ENCODE results near the gene SYT1. TPM values are rescaled to one million over a fixed set of nuclear protein-coding genes. Genes with fewer than 3 reads are reported as not detected.

The SYT1 gene
- total and polyA plus RNA-seq, 2 of the 8 experiments (the other 6 are each of a cell fraction or from before 2014, with no cell fraction given) = 11.0 to 34.6 TPM

DNA sequence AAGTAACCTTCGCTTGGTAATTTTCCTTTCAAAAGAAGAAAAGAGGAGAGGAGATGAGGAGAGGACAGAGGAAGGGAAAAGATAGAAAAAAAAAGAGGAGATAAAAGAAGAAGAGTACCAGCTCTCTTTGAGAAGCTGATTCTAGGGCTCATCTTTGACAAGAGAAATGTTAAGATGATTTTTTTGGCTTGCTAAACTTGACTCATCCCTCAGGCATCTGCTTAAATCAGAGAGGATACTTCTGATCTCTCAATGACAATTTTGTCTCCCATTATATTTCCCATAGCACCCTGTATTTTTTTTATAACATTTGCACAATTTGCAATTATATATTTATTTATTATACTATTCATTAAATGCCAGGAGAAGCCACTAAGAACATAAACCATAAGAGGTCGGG lies 17.1 kb downstream of the SYT1 start:
- Histone ChIP-seq H3K79me1 (ENCODE audit: low read depth, low read length) (no peaks in the 10 kb centered on the region; the same call in 1 of the 2 replicates), H2BK5ac (ENCODE audit: low read depth, low read length) (no peak overlapping the region), H2BK120ac (replicated peaks; ENCODE audit: low read depth, low read length) (no peak overlapping the region), H3K56ac (replicated peaks; ENCODE audit: insufficient read length, low read depth, low read length) (no peak overlapping the region), H3K27me3 (replicated peaks in 1 of 4; ENCODE audit: control insufficient read depth in 3 of 4, extremely low read depth in 1 of 4, insufficient read depth in 3 of 4, low read length in 3 of 4) (no peaks in the 10 kb centered on the region), H4K5ac (ENCODE audit: insufficient read length, low read depth, low read length) (no peak overlapping the region), H3K14ac (ENCODE audit: insufficient read length) (no peak overlapping the region), H2BK20ac (ENCODE audit: low read length) (no peak overlapping the region), H2BK12ac (ENCODE audit: low read depth, low read length) (no peak overlapping the region), H2AK5ac (ENCODE audit: low read depth, low read length) (no peak overlapping the region), H3K4me3 (ENCODE audit: extremely low read depth in 1 of 4, insufficient read depth in 2 of 4, low read depth in 3 of 4, low read length in 4 of 4) (no peak overlapping the region), H3K18ac (ENCODE audit: extremely low read depth, low read length) (no peak overlapping the region), H3K4me1 (replicated peaks in 1 of 4; ENCODE audit: control insufficient read depth in 3 of 4, insufficient read depth in 4 of 4, low read length in 3 of 4) (peaks cover 0 to 4% (median 3%) of the 10 kb centered on the region in 4 experiments; a peak in 3 of 7 replicates), H3K4ac (replicated peaks; ENCODE audit: insufficient read length, low read depth, low read length) (no peak overlapping the region), H4K91ac (replicated peaks; ENCODE audit: insufficient read length, low read length) (no peak overlapping the region), H3K4me2 (ENCODE audit: insufficient read depth in 1 of 2, low read depth in 2 of 2, low read length in 2 of 2) (no peak overlapping the region), H3K9ac (replicated peaks in 1 of 4; ENCODE audit: extremely low read depth in 1 of 4, low read depth in 3 of 4, low read length in 3 of 4) (no peak overlapping the region), H3K27ac (ENCODE audit: low read depth, low read length) (no peak overlapping the region), H4K8ac (ENCODE audit: extremely low read depth, insufficient read depth, low read length) (no peak overlapping the region), H3K36me3 (ENCODE audit: control insufficient read depth in 2 of 4, insufficient read depth in 4 of 4, low read length in 3 of 4) (no peaks in the 10 kb centered on the region), H3K23ac (ENCODE audit: insufficient read length) (no peak overlapping the region), H3K23me2 (ENCODE audit: low read depth, low read length) (no peaks in the 10 kb centered on the region), H4K20me1 (replicated peaks in 1 of 2; ENCODE audit: control insufficient read depth in 1 of 2, insufficient read depth in 2 of 2, low read length in 2 of 2) (peaks cover 0 to 2% of the 10 kb centered on the region in 2 experiments), H3K79me2 (ENCODE audit: control insufficient read depth in 1 of 2, insufficient read depth in 2 of 2, low read length in 2 of 2) (peaks cover 0 to 52% of the 10 kb centered on the region in 2 experiments; a peak in 2 of 4 replicates), H2AFZ (ENCODE audit: low read length) (no peak overlapping the region), H2BK15ac (ENCODE audit: low read length) (no peak overlapping the region), H3K9me3 (ENCODE audit: insufficient read depth in 2 of 2, low read depth in 1 of 2, low read length in 1 of 2) (no peaks in the 10 kb centered on the region)
- CTCF ChIA-PET (ENCODE audit: partially characterized antibody) = interaction anchor here (0.8 kb wide), 1 partner anchor 820 kb away, joined by 3 read pairs; no protein-coding TSS in a partner anchor
- DNase-seq (ENCODE audit: low read depth in 1 of 2, low spot score in 2 of 2) = no peak
- FAIRE-seq = no peak
- POLR2A ChIA-PET (ENCODE audit: partially characterized antibody) = interaction anchor here (1.3 kb wide), 1 partner anchor 17 kb away, joined by 5 read pairs; the partner anchor contains the start of gene SYT1
- 84% methylated on average over 2 of the region's 2 CpGs; no CpG with 5 or more reads in 1 of the 2 experiments for WGBS, 2 experiments (ENCODE audit: extremely low coverage in 1 of 2, insufficient coverage in 1 of 2, insufficient read length in 1 of 2, insufficient replicate concordance in 2 of 2, low coverage in 1 of 2, low lambda C conversion rate in 2 of 2, missing lambda C conversion rate in 1 of 2)
- TF ChIP-seq KDM4A (IDR thresholded peaks at IDR 0.05; ENCODE audit: low read depth, low read length, severe bottlenecking) = no peak
- TF ChIP-seq POLR2AphosphoS5 (IDR thresholded peaks at IDR 0.05; ENCODE audit: low read depth, low read length) = no peak
- no peak for TF ChIP-seq SAP30 (IDR thresholded peaks at IDR 0.05; ENCODE audit: insufficient read depth, insufficient replicate concordance, low read length)
- no peak for TF ChIP-seq HDAC6 (IDR thresholded peaks at IDR 0.05; ENCODE audit: low read depth, low read length)
- TF ChIP-seq PHF8 (conservative IDR thresholded peaks at IDR 0.05; ENCODE audit: low read depth, low read length) = no peak
- no peak for TF ChIP-seq MAFK (IDR thresholded peaks at IDR 0.05; ENCODE audit: low read depth, low read length)
- TF ChIP-seq RXRA (IDR thresholded peaks at IDR 0.05; ENCODE audit: insufficient read depth, low read depth, low read length) = no peak
- TF ChIP-seq NANOG (IDR thresholded peaks at IDR 0.05; ENCODE audit: insufficient read depth, low read depth, low read length, poor library complexity, severe bottlenecking) = no peak
- no peak for TF ChIP-seq CBX5 (IDR thresholded peaks at IDR 0.05; ENCODE audit: low read depth, low read length)

Measured in H1 (cell line).